Activated CD4-positive, alpha-beta T cell treated with anti-CD3 and anti-CD28 coated beads, Interleukin-2, amount 50 U/mL, for 24 hours (primary cell): Measurements from ENCODE around the gene NR2F2.

Source experiments
- DNase-seq, 2 donors: peaks; one replicate each; pipeline ENCODE4 v3.0.0-alpha.2; 2020; ENCODE audit warnings: low read depth in 1 of 2, low spot score in 1 of 2

NR2F2 gene

DNA sequence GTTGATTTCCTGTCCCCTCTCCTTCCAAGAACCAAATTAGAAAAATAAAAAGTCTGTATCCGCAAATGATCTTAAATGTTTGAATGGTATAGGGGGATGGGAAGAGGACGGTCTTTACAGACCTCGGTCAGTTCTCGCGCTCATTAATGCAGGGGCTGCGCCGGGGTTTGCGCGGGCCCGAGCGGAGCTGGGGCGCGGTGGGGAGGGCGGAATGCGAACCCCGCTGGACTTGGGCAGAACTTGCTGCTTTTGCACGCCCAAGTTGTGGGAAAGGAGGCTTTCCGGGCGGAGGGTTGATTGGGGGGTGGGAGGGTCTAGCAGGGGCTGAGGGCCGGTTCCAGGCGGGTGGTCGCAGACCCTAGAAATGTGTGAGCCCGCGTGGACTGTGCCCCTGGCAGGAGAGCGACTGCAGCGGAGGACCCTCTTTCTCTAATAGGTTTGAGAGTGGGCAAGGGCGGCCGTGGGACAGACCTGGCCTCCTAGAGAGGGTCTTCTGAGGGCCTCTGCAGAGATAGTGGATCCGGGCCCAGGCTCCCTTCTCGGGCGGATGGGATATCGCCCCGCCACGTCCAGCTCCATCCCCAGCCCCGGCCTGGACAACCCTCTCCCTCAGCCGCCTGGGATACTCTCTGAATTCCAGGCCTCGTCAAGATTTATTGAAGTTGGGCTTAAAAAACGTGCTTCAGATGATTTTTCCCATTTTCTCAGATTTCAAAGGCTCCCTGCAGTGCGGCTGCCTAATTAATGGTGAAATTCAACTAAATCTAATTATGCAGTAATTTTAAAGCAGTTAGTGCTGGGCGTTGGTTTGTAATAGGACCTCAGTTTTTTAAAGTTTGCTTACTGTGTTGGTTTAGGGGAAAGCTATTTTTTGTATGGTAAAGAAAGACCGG, 11.3 kb downstream of the NR2F2 start:
- DNase-seq: no peak

DNA sequence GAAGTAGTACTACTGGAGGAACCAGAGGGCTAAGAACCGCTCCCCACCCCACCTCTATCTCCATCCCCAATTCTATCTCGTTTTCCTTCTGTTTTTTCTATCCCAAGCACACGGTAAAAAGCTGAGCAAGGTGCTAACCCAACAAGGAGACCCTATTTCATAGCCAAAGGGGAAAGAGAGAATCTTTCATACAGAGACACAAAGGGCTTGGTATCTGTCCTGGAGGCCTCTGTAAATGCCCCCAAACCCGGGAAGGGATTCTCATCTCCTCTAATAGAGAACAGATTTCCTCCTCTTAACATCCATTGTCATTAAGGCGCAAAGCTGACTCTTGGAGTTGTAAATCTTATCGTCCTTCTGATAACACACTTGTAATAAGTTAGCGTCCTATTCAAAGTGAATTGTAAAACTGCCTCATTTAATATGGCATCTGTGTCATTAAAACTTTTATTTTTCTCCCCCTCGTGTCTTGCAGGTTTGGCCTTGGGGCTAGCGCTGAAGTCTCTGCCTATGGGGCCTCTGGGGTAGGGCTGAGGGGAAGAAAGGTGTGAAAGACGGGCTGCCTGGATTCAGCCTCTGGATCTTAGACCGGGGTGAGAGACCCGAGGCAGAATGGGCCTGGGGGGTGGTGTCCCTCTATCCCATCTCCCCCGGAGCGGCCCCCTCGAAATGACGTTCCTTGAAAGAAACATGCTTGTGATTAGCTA, 12.1 kb downstream of the NR2F2 start:
- no peak for DNase-seq

DNA sequence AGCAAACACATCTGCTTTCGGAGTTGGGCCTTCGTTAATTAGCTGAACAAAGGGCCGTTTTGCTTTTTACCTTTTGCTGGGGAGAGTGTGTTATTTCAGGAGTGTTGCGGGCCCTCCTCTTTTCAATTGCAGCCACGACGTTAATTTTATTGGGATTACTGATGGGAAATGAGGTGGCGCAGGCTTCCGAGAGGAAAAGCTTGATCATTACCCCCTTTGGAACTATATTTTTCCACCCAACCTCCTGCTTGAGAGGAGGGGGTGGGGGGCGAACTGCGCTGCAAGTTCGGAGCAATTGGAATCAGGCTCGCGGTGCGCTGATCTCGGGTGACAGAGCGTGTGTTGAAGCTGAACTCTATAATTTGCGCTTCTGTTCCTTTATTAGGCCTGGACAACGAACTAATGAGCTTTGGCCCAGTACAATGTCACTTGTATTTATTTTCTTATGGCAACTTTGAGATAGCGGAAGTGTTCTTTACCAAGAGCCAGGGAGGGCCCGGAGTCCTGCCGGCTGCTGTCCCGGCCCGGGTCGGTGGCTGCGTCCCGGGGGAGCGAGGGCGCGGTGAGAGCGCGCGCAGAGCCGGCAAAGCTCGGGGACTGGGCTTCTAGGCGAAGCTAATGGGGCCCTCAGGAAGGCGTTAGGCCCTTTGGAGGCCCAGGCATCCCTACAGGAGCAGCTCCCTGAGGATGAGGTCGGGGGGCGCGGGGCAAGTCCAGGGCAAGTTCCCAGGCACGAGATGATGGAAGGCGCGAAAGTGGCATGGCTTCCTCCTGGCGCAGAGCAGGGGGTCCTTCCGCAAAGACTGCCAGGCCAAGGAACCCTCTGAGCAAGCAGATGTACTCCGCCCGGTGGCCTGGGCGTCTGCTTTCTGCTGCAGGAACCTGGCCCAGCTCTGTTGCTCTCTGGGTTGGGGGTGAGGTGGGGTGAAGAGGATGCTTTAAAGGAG, 12.9 kb downstream of the NR2F2 start:
- DNase-seq: no peak

DNA sequence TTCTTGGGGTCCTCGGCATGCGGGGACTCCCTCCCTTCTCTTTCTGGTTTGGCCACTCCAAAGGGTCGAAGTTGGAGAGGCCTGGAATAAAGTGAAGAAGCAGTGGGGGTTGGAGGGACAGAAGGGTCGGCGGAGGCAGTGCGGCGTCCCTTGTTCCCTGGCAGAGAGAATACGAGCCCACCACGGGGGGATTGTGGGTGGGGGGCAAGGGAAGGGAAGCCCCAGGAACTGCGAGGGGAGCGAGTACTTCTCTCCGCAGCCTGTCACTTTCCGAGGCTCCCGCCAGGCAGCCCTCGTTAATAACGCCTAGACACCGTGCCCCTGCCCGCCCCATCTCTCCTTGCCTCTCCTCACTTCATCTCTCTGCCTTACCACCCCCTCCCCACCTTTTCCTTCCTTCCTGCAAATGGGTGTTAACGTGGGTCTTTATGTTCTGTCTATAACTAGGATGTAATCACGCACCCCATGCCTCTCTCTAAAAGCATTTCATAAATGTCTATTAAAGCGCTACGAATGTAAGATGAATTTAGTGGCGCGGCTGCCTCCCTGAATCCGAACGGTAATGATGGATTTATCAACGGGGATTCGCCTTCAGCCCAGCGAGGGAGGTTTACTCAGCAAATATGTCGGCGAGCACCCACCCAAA, 13.7 kb downstream of the NR2F2 start:
- DNase-seq: no peak

DNA sequence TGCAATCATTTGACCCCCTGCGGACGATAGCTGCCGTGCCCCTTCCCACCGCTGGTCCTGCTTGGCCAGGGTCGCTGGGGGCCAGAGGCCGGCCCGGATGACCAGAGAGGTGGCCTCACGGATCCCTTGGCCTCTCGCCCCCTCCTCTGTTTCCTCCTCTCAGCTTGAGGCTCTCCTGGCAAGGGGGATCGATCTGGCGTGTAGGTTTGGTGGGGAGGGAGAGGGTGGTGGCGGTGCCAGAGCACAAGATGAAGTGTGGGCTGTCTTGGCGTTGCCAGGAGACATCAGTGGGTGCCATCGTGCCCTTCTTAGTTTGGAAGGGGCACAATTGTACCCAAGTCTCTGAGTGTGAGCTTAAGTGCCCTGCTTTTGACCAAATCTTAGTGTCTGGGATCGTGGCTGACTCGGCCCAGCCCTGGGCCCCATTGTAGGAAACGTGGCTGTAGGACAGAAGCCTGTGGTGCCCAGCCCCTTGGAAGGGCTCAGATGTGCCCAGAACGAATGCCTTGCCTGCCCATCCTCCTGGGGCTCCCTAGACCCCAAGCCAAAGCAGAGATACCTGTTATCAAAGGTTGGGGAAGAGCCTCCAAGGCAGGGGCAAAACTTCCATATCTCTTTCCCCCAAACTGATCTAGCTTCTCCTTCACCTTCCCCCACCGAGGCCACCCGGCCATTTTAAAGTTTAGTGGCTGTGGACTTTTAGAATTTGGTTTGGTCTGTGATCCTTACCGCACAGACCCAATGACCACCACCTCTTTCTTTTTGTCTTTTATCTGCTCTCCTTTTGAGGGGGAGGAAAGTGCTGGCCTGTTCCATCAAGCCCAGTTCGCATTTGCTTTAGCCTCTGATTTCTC, 14.4 kb downstream of the NR2F2 start:
- DNase-seq: no peak

DNA sequence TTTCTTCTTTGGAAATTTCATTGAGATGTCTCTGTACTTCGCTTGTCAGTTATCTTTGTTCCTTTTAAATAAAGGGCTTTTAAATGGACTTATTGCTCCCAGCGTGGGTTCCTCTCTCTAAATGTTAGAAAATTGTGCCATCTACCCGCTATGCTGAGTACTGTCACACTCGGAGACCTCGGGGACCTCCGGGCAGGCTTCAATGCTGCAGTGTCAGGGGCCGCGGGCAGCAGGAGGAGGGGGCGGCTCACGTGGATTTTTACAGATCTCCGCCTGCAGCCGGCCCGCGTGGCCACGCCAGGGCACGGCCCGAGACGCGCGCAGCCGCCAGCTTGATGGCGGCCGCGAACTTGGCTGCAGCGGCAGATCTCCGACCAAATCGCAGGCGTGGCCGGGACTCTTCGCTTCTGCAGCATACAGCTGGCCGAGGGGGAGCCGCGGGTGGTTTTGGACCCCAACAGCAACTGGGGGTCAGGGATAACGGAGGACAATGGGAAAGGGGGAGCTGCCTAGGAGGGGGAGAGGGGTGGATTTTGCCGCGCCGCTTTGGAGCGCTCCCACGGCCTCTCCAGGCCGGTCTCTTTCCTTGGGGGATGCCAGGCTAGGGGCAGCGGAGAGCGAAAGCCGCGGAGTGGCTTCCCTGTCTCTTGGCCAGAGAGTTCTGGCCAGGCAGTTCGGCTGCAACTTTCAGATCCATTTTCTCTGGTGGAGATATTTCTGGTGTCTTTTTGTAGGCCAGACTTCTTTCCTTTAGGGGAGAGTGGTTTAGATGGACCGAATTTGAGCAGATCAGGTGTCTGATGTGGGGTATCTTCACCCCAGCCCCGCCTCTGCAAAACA, 15.3 kb downstream of the NR2F2 start:
- DNase-seq: no peak

DNA sequence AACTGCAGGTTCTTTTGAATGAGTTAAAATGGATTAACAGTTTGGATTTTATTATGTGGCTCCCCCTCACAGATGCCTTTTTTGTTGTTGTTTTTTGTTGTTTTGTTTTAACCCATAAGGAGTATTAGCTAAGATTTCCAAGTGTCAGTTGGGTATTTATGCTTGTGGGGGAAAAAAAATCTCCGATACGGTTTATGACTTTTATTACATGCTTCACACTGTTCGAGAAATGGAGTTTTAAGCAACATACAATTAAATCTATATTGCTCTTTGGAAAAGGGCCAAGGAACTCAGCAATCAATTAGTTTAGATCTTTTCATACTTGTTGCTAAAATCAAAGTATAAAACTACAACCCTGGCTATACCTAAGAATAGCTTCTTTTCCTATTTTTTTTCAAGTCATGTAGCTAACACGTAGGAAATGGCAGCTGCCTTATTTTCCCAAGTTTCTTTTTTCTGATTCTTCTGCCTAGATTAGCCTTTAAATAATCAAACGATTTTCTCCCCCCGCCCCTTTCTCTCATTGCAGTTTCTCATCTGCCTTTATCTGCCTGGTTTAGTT, 16.0 kb downstream of the NR2F2 start:
- DNase-seq: no peak

DNA sequence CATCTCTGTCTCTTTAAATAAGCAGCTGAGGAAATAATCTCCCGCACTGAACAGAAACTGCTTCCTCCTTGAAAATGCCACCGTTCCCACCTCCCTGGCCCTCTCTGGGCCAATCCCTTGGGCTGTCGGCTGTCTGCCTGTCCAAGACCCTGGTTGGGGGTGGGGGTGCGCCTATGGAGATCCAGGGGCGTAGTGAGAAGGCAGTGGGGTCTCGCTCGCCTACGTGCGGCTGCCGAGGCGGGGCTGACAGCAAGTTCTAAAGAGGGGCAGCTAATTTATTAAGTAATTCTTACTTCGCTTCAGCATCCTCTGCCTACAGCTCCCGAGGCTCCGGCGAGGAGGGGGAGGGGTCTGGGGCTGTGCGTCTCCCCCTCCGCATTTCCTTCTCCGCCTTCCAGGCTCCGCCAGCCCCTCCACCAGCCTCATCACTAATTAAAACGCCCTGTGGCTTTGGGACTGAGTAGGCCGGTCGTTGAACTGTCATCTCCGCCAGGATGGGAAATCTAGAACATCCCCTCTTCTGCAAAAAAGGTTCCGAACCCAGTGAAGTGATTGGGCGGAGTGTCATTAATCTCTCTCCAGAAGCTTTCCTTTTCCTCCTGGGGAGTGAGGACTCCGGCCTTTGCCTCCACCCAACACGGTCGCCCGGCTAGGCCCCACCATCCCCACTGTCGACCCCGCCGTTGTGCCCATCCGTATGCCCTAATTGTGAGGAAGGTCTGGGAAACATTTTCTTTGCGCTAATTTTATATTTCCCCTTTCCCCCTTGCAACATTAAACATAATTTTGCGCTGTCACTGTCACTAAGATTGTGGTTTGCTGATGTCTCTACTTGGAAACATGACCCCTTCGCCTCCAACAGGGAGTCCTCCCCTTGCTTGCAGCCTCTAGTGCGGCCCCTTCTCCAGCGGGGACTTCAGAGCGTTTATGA, 16.9 kb downstream of the NR2F2 start:
- no peak for DNase-seq

DNA sequence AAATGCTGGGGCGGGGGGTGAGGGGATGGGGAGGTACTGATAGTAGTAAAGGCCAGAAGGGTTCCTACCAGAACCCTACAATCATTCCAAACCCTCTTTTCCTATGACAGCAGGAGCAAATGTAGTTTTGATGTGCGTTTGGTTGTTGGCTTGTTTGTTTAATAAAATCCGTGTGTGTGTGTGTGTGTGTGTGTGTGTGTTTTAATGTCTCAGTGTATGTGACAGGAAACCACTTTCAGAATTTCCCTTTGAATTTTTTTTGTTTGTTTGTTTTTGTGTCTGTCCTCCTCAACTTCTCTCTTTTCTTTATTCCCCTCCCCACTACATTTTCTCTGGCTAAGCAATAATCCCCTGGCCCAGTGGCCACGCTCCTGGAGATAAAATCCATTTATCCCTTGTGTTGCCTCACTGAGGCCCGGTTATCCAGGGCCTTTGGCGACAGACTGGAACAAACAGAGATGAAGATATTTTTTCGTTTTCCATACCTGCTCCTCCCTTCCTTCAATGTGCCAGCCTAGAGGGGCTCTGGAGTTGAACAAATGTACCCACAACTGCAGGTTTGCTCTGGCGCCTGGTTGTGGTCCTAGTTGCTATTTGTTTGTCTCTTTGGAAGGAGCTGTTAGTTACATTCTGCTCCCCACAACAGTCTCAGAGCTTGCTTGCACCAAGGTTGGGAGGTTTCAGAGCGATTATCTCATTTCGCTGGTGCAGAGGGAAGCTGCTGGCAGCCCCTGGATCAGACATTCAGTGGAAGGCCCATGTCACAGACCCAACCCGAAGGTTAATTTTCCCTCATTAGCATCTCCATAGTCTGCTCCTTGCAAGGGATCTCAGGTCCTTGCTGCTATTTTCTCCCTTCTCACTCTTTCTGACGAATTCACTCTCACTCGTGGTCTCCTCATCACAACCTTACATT, 17.9 kb downstream of the NR2F2 start:
- DNase-seq: no peak

DNA sequence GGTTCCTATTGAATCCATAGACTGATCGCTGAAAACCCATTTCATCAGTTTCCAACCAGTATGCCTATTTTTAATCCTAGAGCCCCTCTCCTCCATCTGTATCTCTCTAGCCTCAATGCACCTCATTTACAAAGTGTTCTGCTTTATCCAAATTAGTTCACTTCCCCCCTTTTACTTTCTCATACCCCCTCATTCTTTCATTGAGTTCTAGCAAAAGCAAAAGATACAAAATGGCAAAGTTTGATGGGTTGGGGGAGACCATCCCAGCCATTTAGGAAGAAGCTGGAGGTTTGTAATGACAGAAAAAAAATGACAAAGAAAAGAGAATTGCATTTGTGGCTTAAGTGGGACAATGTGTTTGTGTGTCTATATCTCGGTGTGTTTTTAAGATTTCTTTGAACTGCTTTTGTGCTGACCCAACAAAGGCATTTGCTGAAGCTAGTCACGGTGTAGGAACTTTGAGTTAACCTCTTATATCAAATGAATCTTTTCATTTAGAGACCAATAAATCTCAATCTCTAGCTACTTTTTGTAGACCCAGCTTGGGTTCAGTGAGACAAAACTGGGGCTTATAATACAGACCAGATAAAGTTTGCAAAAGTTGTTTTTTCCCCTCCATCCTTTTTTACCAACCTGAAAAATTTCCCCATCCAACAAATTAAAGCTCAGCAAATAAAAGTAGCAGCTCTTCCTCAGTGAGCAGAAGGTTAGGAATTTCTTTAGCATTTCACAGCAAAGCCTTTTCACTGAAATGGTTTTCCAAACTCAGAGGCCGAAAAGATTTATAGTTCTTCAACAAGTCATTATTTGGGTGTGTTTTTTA, 18.7 kb downstream of the NR2F2 start:
- DNase-seq: no peak

DNA sequence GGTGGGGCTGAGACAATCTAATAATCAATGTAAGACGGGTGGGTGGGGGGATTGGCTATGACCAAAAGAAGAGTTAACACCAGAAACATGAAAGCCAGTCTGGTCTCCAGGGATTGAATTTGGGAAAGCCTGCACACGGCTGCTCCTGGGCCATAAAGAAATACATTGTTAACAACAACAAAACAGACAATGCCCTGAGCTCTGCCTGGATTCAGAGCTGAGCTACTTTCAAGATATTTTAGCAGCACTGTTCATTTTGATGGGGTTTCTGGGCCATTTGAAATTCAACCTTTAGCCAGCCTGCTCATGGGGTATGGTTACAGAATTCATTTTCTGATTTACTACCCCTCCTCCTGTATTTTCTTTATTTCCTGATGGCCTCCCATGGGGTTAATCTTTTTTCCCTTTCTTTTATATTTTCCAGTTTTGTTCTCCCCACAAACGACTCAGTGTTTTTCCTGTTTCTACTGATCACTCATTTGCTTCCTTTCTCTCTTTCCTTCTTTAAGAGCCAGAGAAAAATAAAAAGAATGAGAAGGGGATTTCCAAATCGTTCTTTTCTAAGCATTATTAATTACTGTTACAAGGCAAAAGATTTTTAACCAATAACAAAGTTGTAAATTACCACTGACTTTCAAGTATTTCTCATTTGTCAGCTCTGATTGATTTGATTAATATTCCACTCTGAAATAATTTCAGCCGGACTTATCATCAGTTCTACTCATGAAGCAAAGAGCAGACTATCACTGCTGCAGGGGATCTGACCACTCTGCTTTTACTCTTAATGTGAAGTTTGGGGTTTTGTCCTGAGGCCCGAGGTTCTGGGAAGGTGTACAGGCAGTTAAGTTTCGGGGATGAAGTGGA, 19.6 kb downstream of the NR2F2 start:
- no peak for DNase-seq

DNA sequence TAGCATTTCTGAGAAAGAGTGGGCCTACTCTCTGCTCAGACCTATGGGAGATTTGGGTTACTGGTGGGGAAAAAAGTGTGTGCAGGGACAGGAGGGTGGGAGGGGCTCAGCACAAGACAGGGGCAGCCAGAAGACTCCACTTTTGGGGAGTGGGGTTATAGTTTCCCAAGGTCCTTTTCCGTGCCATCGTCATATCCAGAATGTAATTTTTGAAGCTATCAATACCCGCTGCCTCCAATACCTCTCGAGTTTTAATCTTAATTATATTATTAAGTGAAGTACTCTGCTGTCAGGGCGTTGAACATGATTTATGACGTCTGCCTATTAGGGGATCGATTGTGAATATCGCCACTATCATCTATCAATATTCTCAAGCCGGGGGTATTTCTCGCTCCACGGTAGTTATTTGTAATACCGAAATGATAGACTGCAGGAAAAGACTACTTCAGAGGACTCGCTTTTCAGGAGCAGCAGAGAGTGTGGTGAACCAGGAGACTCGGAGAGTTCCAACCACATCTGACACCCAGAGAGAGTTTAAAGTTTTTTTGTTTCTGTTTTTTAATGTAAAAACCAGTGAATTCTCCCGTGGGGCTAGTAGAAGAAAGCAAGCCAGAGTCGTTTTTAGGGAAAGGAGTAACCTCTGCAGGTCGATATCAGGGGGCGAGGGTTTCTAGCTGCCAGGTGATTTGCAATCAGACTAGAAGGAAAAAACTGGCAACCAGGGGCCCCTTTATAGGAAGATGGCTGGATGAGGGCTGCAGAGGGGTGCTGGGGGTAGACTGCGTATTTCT, 20.6 kb downstream of the NR2F2 start:
- DNase-seq: no peak

DNA sequence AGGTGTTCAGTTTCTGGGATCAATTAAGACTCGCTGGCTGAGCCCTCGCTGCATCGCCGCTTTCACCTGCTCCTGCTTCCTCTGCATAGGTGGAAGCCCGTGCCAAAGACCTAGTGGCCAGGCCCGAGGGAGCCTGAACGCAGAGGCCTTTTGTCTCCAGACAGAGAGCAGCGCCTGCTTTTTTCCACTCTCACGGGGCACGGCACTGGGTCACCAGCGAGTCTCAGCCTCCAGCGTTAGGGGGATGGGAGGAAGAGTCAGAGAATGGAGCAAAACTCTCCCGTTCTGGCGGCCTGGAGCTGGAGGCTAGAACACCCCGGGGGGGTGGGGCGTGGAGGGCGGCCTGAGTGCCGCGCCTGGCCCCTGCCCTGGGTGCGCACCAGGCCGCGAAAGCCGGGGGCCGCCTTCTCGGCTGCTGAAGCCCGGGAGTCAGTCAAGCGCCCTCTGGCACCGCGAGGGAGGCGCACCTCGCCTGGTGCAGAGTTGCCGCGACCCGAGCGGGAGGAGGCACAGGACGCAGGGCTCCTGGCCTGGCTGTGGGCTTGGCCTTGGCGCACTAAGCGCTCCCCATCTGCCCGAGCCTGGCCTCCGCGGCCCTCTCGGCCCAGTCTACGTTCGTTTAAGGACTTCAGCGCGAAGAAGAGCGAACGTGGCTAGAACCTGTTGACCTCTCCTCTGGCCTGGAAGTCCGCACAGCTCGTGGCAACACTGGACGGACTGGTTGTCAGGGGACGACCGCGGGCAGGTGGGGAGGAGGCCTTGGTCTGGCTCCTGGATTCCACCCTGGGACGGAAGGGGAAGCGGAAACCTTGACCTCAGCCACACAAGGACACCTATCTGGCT, 21.5 kb downstream of the NR2F2 start:
- DNase-seq: no peak
